Measurements from ENCODE around the gene SLC46A2.

The SLC46A2 gene

DNA sequence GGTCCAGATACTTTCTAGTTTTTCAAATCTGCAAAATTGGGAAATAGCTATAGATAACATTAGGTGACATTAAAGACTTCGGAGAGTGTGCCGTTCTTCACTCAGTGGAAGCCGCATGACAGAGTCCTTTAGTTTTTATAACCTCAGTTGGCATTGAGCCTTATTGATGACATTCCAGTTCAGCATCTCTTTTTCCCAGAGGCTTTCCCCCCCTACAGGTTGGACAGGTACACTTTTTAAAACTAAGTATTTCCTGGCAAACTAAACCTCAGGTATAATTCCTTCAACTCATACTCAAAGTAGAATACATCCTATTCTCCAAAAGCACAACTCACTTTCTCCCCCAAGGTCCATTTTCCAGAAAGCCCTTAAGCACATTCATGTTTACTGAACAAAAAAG, 58.7 kb downstream of the SLC46A2 start:
- H3K4me3 Mint-ChIP-seq, result no peak overlapping the region
- no peak overlapping the region for H3K27ac Mint-ChIP-seq
- no peaks in the 10 kb centered on the region for H3K9me3 Mint-ChIP-seq
- H3K4me1 Mint-ChIP-seq, result peaks cover 13% of the 10 kb centered on the region
- DNase-seq, result no peak
- no peaks in the 10 kb centered on the region for H3K27me3 Mint-ChIP-seq (ENCODE audit: low read depth, poor library complexity)
- TF ChIP-seq, protein P1, sequence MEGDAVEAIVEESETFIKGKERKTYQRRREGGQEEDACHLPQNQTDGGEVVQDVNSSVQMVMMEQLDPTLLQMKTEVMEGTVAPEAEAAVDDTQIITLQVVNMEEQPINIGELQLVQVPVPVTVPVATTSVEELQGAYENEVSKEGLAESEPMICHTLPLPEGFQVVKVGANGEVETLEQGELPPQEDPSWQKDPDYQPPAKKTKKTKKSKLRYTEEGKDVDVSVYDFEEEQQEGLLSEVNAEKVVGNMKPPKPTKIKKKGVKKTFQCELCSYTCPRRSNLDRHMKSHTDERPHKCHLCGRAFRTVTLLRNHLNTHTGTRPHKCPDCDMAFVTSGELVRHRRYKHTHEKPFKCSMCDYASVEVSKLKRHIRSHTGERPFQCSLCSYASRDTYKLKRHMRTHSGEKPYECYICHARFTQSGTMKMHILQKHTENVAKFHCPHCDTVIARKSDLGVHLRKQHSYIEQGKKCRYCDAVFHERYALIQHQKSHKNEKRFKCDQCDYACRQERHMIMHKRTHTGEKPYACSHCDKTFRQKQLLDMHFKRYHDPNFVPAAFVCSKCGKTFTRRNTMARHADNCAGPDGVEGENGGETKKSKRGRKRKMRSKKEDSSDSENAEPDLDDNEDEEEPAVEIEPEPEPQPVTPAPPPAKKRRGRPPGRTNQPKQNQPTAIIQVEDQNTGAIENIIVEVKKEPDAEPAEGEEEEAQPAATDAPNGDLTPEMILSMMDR (IDR thresholded peaks at IDR 0.05), result no peak
- peaks cover 29% of the 10 kb centered on the region for H3K36me3 Mint-ChIP-seq (ENCODE audit: low read depth)

DNA sequence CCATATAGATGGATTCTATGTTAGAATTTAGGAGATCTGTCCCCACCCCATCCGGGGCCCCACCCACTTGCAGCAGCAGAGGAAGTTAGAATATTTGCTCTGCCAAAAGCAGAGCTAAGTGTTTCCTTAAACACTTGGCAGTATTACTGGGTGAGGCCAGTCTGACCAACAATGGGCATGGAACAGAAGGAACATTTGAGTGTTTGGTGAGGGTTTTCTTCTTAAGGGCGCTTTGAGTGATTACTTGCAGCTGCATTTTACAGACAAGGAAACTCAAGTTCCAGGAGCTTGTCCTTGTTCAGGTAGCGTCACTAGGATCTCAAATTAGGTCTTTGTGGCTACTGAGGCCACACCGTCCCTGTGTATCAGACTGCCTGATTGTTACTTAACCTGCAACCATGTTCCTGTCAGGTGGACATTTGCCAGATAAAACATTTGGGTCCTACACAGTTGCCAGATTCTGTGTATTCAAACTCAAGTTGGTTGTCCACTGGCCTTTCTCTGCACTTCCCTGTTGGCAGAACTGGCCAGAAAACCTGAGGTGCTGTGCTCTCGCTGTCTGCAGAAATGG, 59.3 kb downstream of the SLC46A2 start:
- TF ChIP-seq, protein P1 (IDR thresholded peaks at IDR 0.05), result no peak
- Mint-ChIP-seq H3K27me3 (ENCODE audit: low read depth, poor library complexity) (no peaks in the 10 kb centered on the region), H3K27ac (no peak overlapping the region), H3K36me3 (ENCODE audit: low read depth) (peaks cover 23% of the 10 kb centered on the region), H3K4me3 (no peak overlapping the region), H3K4me1 (peaks cover 8% of the 10 kb centered on the region), H3K9me3 (no peaks in the 10 kb centered on the region)
- DNase-seq, result no peak

Data from nephron progenitor cell (in vitro differentiated cells).